HEK293T (cell line): ENCODE results near the gene DLK2.

ENCODE experiments used
- CTCF ChIA-PET: fragments of 350-600 bp; formaldehyde crosslinking; extraction: SDS; loops from one replicate; lab custom pipeline; 2021; ENCODE audit warnings: antibody characterized with exemption, inconsistent platforms; lab: Yijun Ruan, JAX
- POLR2A ChIA-PET: fragments of 350-600 bp; formaldehyde crosslinking; extraction: SDS; loops from one replicate; lab custom pipeline; 2020; ENCODE audit warnings: antibody characterized with exemption, inconsistent platforms; lab: Yijun Ruan, JAX
- DNase-seq: peaks from one replicate; pipeline ENCODE4 v3.0.0; 2012; ENCODE audit warnings: mixed read lengths; ENCODE audit errors: extremely low spot score
- ARNT ChIP-seq: fragments of 450-650 bp; IDR thresholded peaks from 2 replicates; pipeline ENCODE4 v1.6.1; 2017; ENCODE audit warnings: mild to moderate bottlenecking
- BHLHE40 ChIP-seq: fragments of 450-650 bp; IDR thresholded peaks from 2 replicates; pipeline ENCODE4 v1.6.1; 2016; ENCODE audit warnings: mild to moderate bottlenecking, moderate library complexity, borderline replicate concordance
- CTBP1 ChIP-seq: fragments of 450-650 bp; IDR thresholded peaks from 2 replicates; pipeline ENCODE4 v1.6.1; 2016; ENCODE audit warnings: borderline replicate concordance
- ELF4 ChIP-seq: fragments of 450-650 bp; IDR thresholded peaks from 2 replicates; pipeline ENCODE4 v1.6.1; 2017; ENCODE audit warnings: antibody characterized with exemption
- FOXA1 ChIP-seq: fragments of 450-650 bp; IDR thresholded peaks from 2 replicates; pipeline ENCODE4 v1.6.1; 2016; ENCODE audit warnings: mild to moderate bottlenecking
- FOXK2 ChIP-seq: fragments of 450-650 bp; IDR thresholded peaks from 2 replicates; pipeline ENCODE4 v1.6.1; 2016; ENCODE audit warnings: mild to moderate bottlenecking
- FOXM1 ChIP-seq: fragments of 450-650 bp; IDR thresholded peaks from 2 replicates; pipeline ENCODE4 v1.6.1; 2017; ENCODE audit warnings: mild to moderate bottlenecking, borderline replicate concordance
- HDGF ChIP-seq: fragments of 450-650 bp; IDR thresholded peaks from 2 replicates; pipeline ENCODE4 v1.6.1; 2017; ENCODE audit warnings: antibody characterized with exemption, borderline replicate concordance
- L3MBTL2 ChIP-seq: fragments of 450-650 bp; conservative IDR thresholded peaks from 2 replicates; pipeline ENCODE4 v1.6.1; 2016; ENCODE audit warnings: mild to moderate bottlenecking
- LEF1 ChIP-seq: fragments of 450-650 bp; IDR thresholded peaks from 2 replicates; pipeline ENCODE4 v1.6.1; 2017; ENCODE audit warnings: mild to moderate bottlenecking, borderline replicate concordance
- NFRKB ChIP-seq: fragments of 450-650 bp; IDR thresholded peaks from 2 replicates; pipeline ENCODE4 v1.6.1; 2016; ENCODE audit warnings: mild to moderate bottlenecking, moderate library complexity
- PKNOX1 ChIP-seq: fragments of 450-650 bp; IDR thresholded peaks from 2 replicates; pipeline ENCODE4 v1.6.1; 2016
- SP1 ChIP-seq: fragments of 450-650 bp; IDR thresholded peaks from 2 replicates; pipeline ENCODE4 v1.6.1; 2017
- SUZ12 ChIP-seq: fragments of 450-650 bp; IDR thresholded peaks from 2 replicates; pipeline ENCODE4 v1.6.1; 2016; ENCODE audit warnings: mild to moderate bottlenecking
- TARDBP ChIP-seq: fragments of 450-650 bp; IDR thresholded peaks from 2 replicates; pipeline ENCODE4 v1.6.1; 2016
- ZNF384 ChIP-seq: fragments of 450-650 bp; IDR thresholded peaks from 2 replicates; pipeline ENCODE4 v1.6.1; 2016

DLK2 gene

GRCh38 chr6:43477235-43478007 lies 22.1 kb upstream of the DLK2 start, which contains the start of gene TJAP1:
Gene TJAP1 (plus strand): TSS chr6:43477570. CDS start chr6:43499002, 21,432 bp downstream.
- TF ChIP-seq TARDBP (no peak), FOXK2 (no peak), L3MBTL2 (0 out of 2 replicates have a peak, but pooled peaks have one; percentile 31), FOXA1 (no peak), LEF1 (no peak), FOXM1 (no peak), SUZ12 (no peak), ELF4 (0 out of 2 replicates have a peak, but pooled peaks have one; percentile 23), HDGF (no peak), BHLHE40 (no peak), NFRKB (peak; percentile 62; the same call in 1 of the 2 replicates), ZNF384 (peak; percentile 65; the same call in 1 of the 2 replicates), CTBP1 (no peak), ARNT (no peak), SP1 (no peak), PKNOX1 (peak; percentile 74)
- POLR2A ChIA-PET = interaction anchor here (0.6 to 1.8 kb wide), 17 partner anchors 8 to 439 kb away, joined by 3 to 18 read pairs (median 4); partner anchors contain the start of genes ABCC10, CUL7, DLK2 and LRRC73
- CTCF ChIA-PET = interaction anchor here (0.6 to 1.5 kb wide), 2 partner anchors 9 to 12 kb away, joined by 4 to 8 read pairs; no protein-coding TSS in a partner anchor
- DNase-seq = peak; percentile 97

GRCh38 chr6:43476746-43477145 lies 21.4 kb upstream of the DLK2 start:
- POLR2A ChIA-PET = interaction anchor here (1.2 to 1.8 kb wide), 7 partner anchors 13 to 423 kb away, joined by 3 to 18 read pairs (median 4); partner anchors contain the start of genes ABCC10, CUL7, DLK2 and POLR1C
- CTCF ChIA-PET = interaction anchor here (1.5 kb wide), 1 partner anchor 13 kb away, joined by 4 read pairs; no protein-coding TSS in a partner anchor
- DNase-seq = no peak
- TF ChIP-seq NFRKB (no peak), LEF1 (no peak), ZNF384 (no peak), SP1 (no peak), TARDBP (no peak), ARNT (no peak), FOXK2 (no peak), FOXA1 (no peak), HDGF (no peak), BHLHE40 (no peak), ELF4 (no peak), CTBP1 (no peak), PKNOX1 (no peak), L3MBTL2 (no peak), FOXM1 (no peak), SUZ12 (no peak)

GRCh38 chr6:43475516-43475915 lies 20.2 kb upstream of the DLK2 start:
- POLR2A ChIA-PET = interaction anchor here (1.2 kb wide), 1 partner anchor 11 kb away, joined by 3 read pairs; no protein-coding TSS in a partner anchor

GRCh38 chr6:43472515-43472914 lies 17.2 kb upstream of the DLK2 start:
- no peak for DNase-seq
- TF ChIP-seq SP1 (no peak), ELF4 (no peak), NFRKB (no peak), FOXK2 (no peak), SUZ12 (no peak), TARDBP (no peak), L3MBTL2 (no peak), ARNT (no peak), ZNF384 (no peak), HDGF (no peak), PKNOX1 (no peak), LEF1 (no peak), FOXA1 (no peak), BHLHE40 (no peak), FOXM1 (no peak)
- POLR2A ChIA-PET = no interaction called here
- CTCF ChIA-PET = no interaction called here

More at GRCh38 chr6:43475516-43475915, 20.2 kb upstream of the DLK2 start:
- TF ChIP-seq HDGF (no peak), LEF1 (no peak), PKNOX1 (no peak), ELF4 (no peak), NFRKB (no peak), CTBP1 (no peak), TARDBP (no peak), ZNF384 (no peak), SUZ12 (no peak), ARNT (no peak), BHLHE40 (no peak), SP1 (no peak), FOXM1 (no peak), L3MBTL2 (no peak), FOXA1 (no peak)
- CTCF ChIA-PET = no interaction called here
- no peak for DNase-seq
